T1000 (cell line): Measurements from ENCODE around the gene TAF9.
"Not testable (repeated sequence)": the region's sequence is repeated elsewhere in the genome, so short reads cannot be mapped to it uniquely, and the experiment has no call there.

Source experiments
- DNase-seq: peaks from one replicate; lab custom pipeline; 2025; ENCODE audit warnings: mixed read lengths; lab: John Stamatoyannopoulos, UW

The TAF9 gene

DNA sequence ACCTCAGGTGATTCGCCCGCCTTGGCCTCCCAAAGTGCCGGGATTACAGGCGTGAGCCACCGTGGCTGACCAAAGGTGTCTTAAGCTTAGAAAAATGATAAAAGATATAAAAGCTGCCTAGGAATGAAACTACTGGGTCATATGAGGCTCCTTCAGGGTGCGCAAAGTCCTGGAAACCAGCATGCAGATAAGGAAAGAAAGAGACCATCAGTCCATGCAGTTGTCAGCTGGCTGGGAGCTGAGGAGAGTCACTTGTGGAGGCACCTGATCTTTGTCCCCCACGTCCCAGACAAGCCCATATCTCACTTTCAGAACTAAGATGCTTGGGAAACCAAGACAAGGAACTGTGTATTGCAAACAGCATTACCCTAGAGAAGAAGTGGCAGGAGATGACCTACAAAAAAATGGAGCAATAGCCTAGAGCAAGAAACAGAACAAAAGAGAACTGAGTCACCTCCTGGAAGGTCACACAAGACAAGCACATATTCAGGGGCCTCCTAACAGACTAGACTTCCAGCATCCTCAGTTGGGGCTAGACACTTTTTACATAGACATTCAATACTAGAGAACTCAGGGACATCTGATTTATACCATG is 33.9 kb downstream of the TAF9 start:
- DNase-seq: no peak

DNA sequence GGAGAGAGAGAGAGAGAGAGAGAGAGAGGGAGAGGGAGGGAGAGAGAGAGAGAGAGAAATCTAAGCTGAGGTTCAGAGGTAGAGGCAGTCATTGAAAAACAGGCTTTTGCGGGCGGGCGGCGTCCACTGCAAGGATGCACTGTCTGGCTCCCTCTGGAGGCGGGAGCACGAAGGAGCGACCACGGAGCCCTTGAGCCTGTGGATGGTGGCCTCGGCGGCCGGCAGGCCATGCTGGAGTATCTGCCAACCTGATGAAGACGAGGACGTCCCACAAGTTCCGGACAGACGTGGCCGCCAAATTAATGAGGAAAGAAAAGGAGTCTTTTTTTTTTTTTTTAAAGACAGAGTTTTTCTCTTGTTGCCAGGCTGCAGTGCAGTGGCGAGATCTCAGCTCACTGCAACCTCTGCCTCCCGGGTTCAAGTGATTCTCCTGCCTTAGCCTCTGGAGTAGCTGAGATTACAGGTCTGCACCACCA is 34.5 kb downstream of the TAF9 start:
- no peak for DNase-seq

DNA sequence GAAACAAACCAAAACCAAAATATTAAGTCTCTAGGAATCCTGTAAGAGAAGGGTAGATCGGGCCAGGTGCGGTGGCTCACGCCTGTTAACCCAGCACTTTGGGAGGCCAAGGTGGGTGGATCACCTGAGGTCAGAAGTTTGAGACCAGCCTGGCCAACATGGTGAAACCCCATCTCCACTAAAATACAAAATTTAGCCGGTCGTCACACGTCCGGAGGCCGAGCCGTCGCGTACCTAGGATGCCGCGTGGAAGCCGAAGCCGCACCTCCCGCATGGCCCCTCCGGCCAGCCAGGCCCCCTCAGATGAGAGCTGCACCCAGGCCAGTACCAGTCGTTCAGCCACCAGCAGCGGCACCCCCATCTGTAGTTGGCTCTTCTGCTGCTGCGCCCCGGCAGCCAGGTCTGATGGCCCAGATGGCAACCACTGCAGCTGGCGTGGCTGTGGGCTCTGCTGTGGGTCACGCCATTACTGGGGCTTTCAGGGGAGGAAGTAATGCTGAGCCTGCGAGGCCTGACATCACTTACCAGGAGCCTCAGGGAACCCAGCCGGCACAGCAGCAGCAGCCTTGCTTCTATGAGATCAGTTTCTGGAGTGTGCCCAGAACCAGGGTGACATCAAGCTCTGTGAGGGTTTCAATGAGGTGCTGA is 35.5 kb downstream of the TAF9 start:
- DNase-seq: not testable (repeated sequence)

DNA sequence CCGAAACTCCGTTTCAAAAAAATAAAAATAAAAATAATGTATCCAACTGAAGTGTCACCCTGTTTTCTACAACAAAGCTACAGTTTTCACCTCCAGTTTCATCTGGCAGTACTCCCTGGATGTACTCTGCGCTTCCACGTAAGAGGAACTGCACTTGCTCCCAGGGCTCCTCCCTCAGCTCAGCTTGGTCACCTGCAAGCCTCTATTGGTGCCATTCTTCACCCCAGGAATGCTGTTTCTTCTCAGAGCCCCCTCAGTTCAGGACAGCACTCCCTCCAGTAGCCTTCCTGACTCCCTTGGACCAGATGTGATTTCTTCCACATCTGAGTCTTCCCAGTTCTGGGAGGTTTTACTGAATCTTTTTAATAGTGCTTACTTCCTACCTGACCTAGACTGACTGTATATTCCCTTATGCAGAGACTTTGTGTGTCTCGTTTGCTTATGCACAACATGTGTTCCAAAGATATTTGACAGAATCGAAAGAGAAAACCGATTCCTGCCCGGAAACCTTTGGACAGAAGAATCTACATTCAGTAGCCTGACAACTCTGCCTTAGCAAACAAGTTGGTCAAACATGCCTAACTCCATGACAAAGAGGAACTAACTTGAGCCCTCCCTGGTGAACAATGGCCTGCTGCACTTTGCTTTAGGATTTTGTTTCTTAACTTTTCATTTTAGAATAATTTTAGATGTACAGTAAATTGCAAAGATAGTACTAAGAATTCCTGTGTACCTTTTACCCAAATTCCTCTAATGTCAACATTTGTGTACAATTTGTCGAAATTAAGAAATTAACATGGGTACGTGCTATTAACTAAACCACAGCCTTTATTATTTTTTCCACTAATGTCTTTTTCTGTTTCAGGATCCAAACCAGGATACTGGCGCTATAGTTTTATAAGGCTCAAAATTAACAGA is 37.5 kb downstream of the TAF9 start:
- DNase-seq: no peak

DNA sequence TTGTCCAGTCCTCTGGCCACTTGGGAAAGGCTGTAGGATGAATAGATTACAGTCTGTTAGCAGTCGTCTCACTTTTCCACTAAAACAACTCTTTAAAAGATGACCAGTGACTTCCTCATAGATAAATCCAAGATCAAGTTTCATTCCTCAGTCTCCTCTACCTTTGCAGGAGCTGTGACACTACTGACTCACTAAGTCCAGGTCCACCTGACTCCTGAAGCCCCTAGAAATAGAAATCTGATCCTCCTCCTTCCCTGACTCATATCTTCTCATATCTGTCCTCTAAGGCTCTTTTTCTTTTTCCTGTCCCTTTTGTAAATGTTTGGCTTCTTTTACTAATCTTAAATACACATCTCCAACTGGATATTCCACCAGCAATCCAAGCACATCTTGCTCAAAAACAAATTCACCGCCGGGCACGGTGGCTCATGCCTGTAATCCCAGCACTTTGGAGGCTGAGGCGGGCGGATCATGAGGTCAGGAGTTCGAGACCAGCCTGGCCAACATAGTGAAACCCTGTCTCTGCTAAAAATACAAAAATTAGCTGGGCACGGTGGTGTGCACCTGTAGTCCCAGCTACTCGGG is 39.3 kb downstream of the TAF9 start:
- DNase-seq: no peak

DNA sequence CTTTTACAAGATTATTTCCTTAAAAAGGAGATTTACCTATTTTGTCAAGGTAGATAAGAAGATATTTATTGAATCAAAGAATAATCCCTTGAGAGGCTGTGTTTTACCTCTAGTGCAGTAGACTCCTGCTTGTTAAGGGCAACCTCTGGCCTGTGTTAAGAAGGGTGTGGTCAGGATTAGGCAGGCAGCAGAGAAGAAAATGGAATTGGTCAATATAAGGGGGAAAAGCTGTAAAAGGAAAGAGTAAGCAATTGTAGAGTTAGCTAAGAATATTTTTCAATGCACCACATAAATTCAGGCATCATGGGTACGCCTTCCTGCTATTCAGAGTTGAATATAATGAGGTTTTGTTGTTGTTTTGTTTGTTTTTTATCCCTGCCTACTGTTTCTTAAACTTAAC is 43.0 kb downstream of the TAF9 start:
- DNase-seq: no peak

DNA sequence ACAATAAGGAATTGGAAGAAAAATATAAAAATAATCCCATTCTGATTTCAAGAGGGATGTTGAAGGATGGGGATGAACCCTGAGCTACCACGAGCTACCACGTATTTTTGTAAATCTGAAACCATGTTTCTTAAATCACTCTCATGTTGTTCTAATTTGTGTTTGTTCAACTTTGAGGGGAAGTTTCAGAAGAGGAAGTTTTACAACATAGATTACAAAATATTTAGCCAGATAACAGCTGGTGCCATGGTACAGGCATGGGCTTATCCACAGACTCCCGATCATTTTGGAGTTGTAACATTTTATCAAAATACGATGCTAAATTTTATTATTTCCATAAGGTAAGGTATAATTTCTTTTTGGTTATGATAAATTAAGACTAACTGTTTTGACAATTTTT is 51.9 kb downstream of the TAF9 start:
- DNase-seq: no peak

DNA sequence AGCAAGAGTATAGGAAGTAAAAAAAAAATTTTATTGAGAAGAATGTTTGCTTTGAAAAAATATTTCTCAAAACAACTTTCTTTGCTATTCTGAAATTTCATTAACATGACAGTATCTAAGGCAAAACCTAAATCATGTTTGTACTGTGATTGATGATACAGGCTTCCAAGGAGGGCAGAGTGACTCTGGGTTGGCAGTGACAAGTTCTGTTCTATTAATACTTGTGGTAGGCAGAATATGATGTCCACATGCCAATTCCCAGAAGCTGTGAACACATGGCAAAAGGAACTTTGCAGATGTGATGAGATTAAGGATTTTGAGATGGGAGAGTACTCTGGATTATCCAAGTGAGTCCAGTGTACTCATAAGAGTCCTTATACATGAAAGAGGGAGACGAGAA is 53.3 kb downstream of the TAF9 start:
- DNase-seq: no peak
